IMR-90 (cell line): ENCODE results near the gene NOSTRIN. TPM values are rescaled to one million over a fixed set of nuclear protein-coding genes. Genes with fewer than 3 reads are reported as not detected.

Experiments used
- ATAC-seq: fragments of 200-7000 bp; cut with Tn5 transposase; 2 replicates; pipeline ENCODE4 v1.9.1; 2020; ENCODE audit warnings: low read depth, mild to moderate bottlenecking, moderate library complexity
- BruUV-seq: library from RNA; stranded (reverse); fragments of 400-500 nt; replicated peaks from 2 replicates; lab custom pipeline; 2021; lab: Mats Ljungman, UMichigan
- CTCF ChIA-PET: fragments of 300-600 bp; formaldehyde crosslinking; extraction: SDS; loops from one replicate; lab custom pipeline; 2021; ENCODE audit warnings: antibody characterized with exemption; lab: Yijun Ruan, JAX
- POLR2A ChIA-PET: fragments of 300-600 bp; sonication (Branson Sonifier 250); formaldehyde crosslinking; loops from one replicate; lab custom pipeline; 2022; ENCODE audit warnings: antibody characterized with exemption; ENCODE audit not compliant: unreplicated experiment; lab: Charles Lee
- DNase-seq: peaks from one replicate; pipeline ENCODE4 v3.0.0; 2013
- H2AFZ ChIP-seq: replicated peaks from 2 replicates; pipeline ENCODE3; 2013; ENCODE audit warnings: low read length, mild to moderate bottlenecking; ENCODE audit not compliant: poor library complexity
- H2AK5ac ChIP-seq: 2 replicates; pipeline ENCODE4 v1.6.1; 2013; ENCODE audit warnings: low read depth, low read length, inconsistent platforms
- H2AK9ac ChIP-seq: replicated peaks from 2 replicates; pipeline ENCODE3; 2013; ENCODE audit warnings: mild to moderate bottlenecking, low read depth, low read length, moderate library complexity; ENCODE audit not compliant: poor library complexity
- H2BK120ac ChIP-seq: 2 replicates; pipeline ENCODE4 v1.6.1; 2013; ENCODE audit warnings: low read depth, low read length, inconsistent platforms
- H2BK15ac ChIP-seq: 3 replicates; pipeline ENCODE4 v1.6.1; 2013; ENCODE audit warnings: low read depth, low read length, inconsistent platforms
- H2BK20ac ChIP-seq: 2 replicates; pipeline ENCODE4 v1.6.1; 2013; ENCODE audit warnings: low read depth, mild to moderate bottlenecking, inconsistent platforms, low read length, moderate library complexity
- H2BK5ac ChIP-seq: 2 replicates; pipeline ENCODE4 v1.6.1; 2013; ENCODE audit warnings: mild to moderate bottlenecking, low read depth, low read length, inconsistent platforms; ENCODE audit not compliant: poor library complexity, severe bottlenecking
- H3K14ac ChIP-seq: replicated peaks from 2 replicates; pipeline ENCODE4 v1.6.1; 2013; ENCODE audit warnings: low read depth, low read length, inconsistent platforms
- H3K18ac ChIP-seq: 2 replicates; pipeline ENCODE4 v1.6.1; 2013; ENCODE audit warnings: low read depth, low read length, control low read depth
- H3K23ac ChIP-seq: 2 replicates; pipeline ENCODE4 v1.6.1; 2013; ENCODE audit warnings: low read depth, low read length, inconsistent platforms
- H3K27ac ChIP-seq: 2 replicates; pipeline ENCODE4 v1.5.1; 2013; ENCODE audit warnings: mild to moderate bottlenecking, control low read depth, low read length; ENCODE audit not compliant: insufficient read depth
- H3K27me3 ChIP-seq: 2 replicates; pipeline ENCODE4 v1.6.1; 2013; ENCODE audit warnings: low read length; ENCODE audit not compliant: control insufficient read depth, insufficient read depth
- H3K36me3 ChIP-seq: 2 replicates; pipeline ENCODE4 v1.6.1; 2013; ENCODE audit warnings: low read length, mixed read lengths; ENCODE audit not compliant: control insufficient read depth, insufficient read depth
- H3K4ac ChIP-seq: 2 replicates; pipeline ENCODE4 v1.6.1; 2013; ENCODE audit warnings: low read depth, low read length, inconsistent platforms
- H3K4me1 ChIP-seq: 2 replicates; pipeline ENCODE4 v1.6.1; 2013; ENCODE audit warnings: low read length, mixed read lengths; ENCODE audit not compliant: control insufficient read depth, insufficient read depth
- H3K4me2 ChIP-seq: 2 replicates; pipeline ENCODE4 v1.6.1; 2013; ENCODE audit warnings: low read depth, mild to moderate bottlenecking, control low read depth, low read length, moderate library complexity
- H3K4me3 ChIP-seq: 2 replicates; pipeline ENCODE4 v1.5.1; 2013; ENCODE audit warnings: low read depth, mild to moderate bottlenecking, control low read depth, low read length, moderate library complexity; ENCODE audit not compliant: insufficient read depth
- H3K56ac ChIP-seq: 2 replicates; pipeline ENCODE4 v1.6.1; 2013; ENCODE audit warnings: low read length, inconsistent platforms; ENCODE audit not compliant: insufficient read depth; ENCODE audit errors: extremely low read depth
- H3K79me1 ChIP-seq, 2 experiments: 2 replicates each; pipeline ENCODE4 v1.6.1; 2013; ENCODE audit warnings: low read length in 2 of 2, inconsistent platforms in 1 of 2, low read depth in 1 of 2
- H3K9ac ChIP-seq: 2 replicates; pipeline ENCODE4 v1.6.1; 2013; ENCODE audit warnings: low read depth, low read length, control low read depth
- H3K9me1 ChIP-seq: 2 replicates; pipeline ENCODE4 v1.6.1; 2013; ENCODE audit warnings: low read length, inconsistent platforms; ENCODE audit not compliant: insufficient read depth
- H3K9me3 ChIP-seq: 2 replicates; pipeline ENCODE4 v1.6.1; 2013; ENCODE audit warnings: low read length; ENCODE audit not compliant: control insufficient read depth, insufficient read depth
- H4K20me1 ChIP-seq: 2 replicates; pipeline ENCODE4 v1.6.1; 2013; ENCODE audit warnings: low read length, inconsistent platforms; ENCODE audit not compliant: insufficient read depth
- H4K5ac ChIP-seq: 2 replicates; pipeline ENCODE4 v1.6.1; 2013; ENCODE audit warnings: mild to moderate bottlenecking, low read depth, low read length, control low read depth
- H4K8ac ChIP-seq, 2 experiments: 2 replicates each; pipeline ENCODE4 v1.6.1; 2013; ENCODE audit warnings: low read depth in 2 of 2, low read length in 2 of 2, control low read depth in 1 of 2, inconsistent platforms in 1 of 2
- H4K91ac ChIP-seq: 2 replicates; pipeline ENCODE4 v1.6.1; 2013; ENCODE audit warnings: low read depth, low read length, inconsistent platforms; ENCODE audit not compliant: insufficient read depth
- BHLHE40 ChIP-seq: fragments of 150-350 bp; IDR thresholded peaks from 2 replicates; pipeline ENCODE4 v1.6.1; 2016; ENCODE audit warnings: mild to moderate bottlenecking, low read depth, low read length
- CEBPB ChIP-seq: IDR thresholded peaks from 2 replicates; pipeline ENCODE4 v1.6.1; 2012; ENCODE audit warnings: low read depth, low read length, improper control_type of control experiment
- CHD1 ChIP-seq: IDR thresholded peaks from 2 replicates; pipeline ENCODE4 v1.6.1; 2012; ENCODE audit warnings: low read depth, low read length, improper control_type of control experiment
- FOS ChIP-seq: fragments of 150-350 bp; IDR thresholded peaks from 2 replicates; pipeline ENCODE4 v1.6.1; 2016; ENCODE audit warnings: low read depth, low read length
- MAFK ChIP-seq: IDR thresholded peaks from 2 replicates; pipeline ENCODE4 v1.6.1; 2012; ENCODE audit warnings: low read depth, low read length, improper control_type of control experiment
- MAZ ChIP-seq: IDR thresholded peaks from 2 replicates; pipeline ENCODE4 v1.6.1; 2012; ENCODE audit warnings: low read depth, mild to moderate bottlenecking, low read length, improper control_type of control experiment, moderate library complexity, borderline replicate concordance
- MXI1 ChIP-seq: IDR thresholded peaks from 2 replicates; pipeline ENCODE4 v1.6.1; 2012; ENCODE audit warnings: low read depth, mild to moderate bottlenecking, low read length, moderate library complexity, borderline replicate concordance
- NFE2L2 ChIP-seq: fragments of 150-350 bp; IDR thresholded peaks from 2 replicates; pipeline ENCODE4 v1.6.1; 2016; ENCODE audit warnings: low read depth, mild to moderate bottlenecking, low read length
- POLR2A ChIP-seq: IDR thresholded peaks from 2 replicates; pipeline ENCODE4 v1.6.1; 2012; ENCODE audit warnings: mild to moderate bottlenecking, low read depth, low read length
- RAD21 ChIP-seq: IDR thresholded peaks from 2 replicates; pipeline ENCODE4 v1.6.1; 2012; ENCODE audit warnings: low read length, improper control_type of control experiment
- RCOR1 ChIP-seq: IDR thresholded peaks from 2 replicates; pipeline ENCODE4 v1.6.1; 2012; ENCODE audit warnings: mild to moderate bottlenecking, low read length, improper control_type of control experiment; ENCODE audit not compliant: insufficient replicate concordance
- RFX5 ChIP-seq: IDR thresholded peaks from 2 replicates; pipeline ENCODE4 v1.8.0; 2012; ENCODE audit warnings: low read depth, mild to moderate bottlenecking, low read length, moderate library complexity
- SMC3 ChIP-seq: fragments of 150-350 bp; IDR thresholded peaks from 2 replicates; pipeline ENCODE4 v1.6.1; 2016; ENCODE audit warnings: low read depth, mild to moderate bottlenecking, antibody characterized with exemption, low read length, moderate library complexity
- dilution Hi-C: fragments of 300-500 bp; cut with HindIII; formaldehyde crosslinking; loops from one replicate; pipeline ENCODE4 v1.14.3; 2018; ENCODE audit warnings: low sequenced_read_pairs; ENCODE audit not compliant: unreplicated experiment
- in situ Hi-C: fragments of 300-500 bp; cut with MboI; formaldehyde crosslinking; loops from 3 replicates; pipeline ENCODE4 v1.14.3; 2019; ENCODE audit warnings: low sequenced_read_pairs, inconsistent platforms, mixed read lengths
- intact Hi-C: fragments of 100-400 bp; cut with micrococcal nuclease; formaldehyde crosslinking; loops from 2 replicates; pipeline ENCODE4 v1.10.0; 2022
- polyA plus RNA-seq, 3 experiments: library from polyadenylated mRNA; depleted of rRNA; stranded (reverse); fragments of >200 nt; gene quantifications; 2 replicates each; pipeline ENCODE4 v1.2.3, GENCODE V29; 2012; ENCODE audit warnings: low replicate concordance in 1 of 3
- total RNA-seq: library from RNA; depleted of rRNA; stranded (reverse); fragments of >200 nt; gene quantifications from 2 replicates; pipeline ENCODE4 v1.2.3, GENCODE V29; 2012
- TF ChIP-seq, protein P1 (sequence below): fragments of 150-350 bp; IDR thresholded peaks from 2 replicates; pipeline ENCODE4 v1.6.1; 2016; ENCODE audit warnings: low read depth, mild to moderate bottlenecking, low read length, moderate library complexity, borderline replicate concordance
- TF ChIP-seq, protein P2 (sequence below): conservative IDR thresholded peaks from 2 replicates; pipeline ENCODE4 v1.5.1; 2012; ENCODE audit warnings: mild to moderate bottlenecking, low read depth, low read length, improper control_type of control experiment
- TF ChIP-seq, protein P3 (sequence below): fragments of 150-350 bp; IDR thresholded peaks from 2 replicates; pipeline ENCODE4 v1.6.1; 2017; ENCODE audit warnings: mild to moderate bottlenecking, antibody characterized with exemption, low read length, low read depth

NOSTRIN gene
- total and polyA plus RNA-seq, 2 of the 4 experiments (the other 2 are of a cell fraction), result 0.15 to 0.18 TPM

DNA sequence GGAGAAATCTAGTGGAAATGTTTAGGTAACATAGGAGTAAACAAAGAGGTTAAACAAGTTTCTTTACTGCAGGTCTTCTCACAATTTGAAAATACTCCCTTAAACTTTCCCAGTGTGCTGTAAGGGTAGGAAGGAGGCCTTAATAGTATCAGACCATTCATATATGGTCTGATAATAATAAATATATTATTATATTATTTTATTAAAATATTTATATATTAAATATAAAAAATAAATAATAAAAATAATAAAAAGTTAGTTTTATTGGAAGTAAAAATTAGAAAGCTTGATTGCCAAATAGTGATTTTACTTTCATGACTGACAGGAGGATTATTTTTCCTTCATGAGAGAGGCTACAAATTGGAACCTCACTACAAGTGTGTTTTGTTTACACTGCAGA lies 7.1 kb downstream of the NOSTRIN start:
- H2BK20ac ChIP-seq, result no peak overlapping the region
- no peak overlapping the region for H3K4me2 ChIP-seq
- H4K8ac ChIP-seq, result no peak overlapping the region
- in situ Hi-C loops (no loop called here), dilution Hi-C loops (no loop called here), intact Hi-C loops (no loop called here)
- H3K23ac ChIP-seq, result no peak overlapping the region
- no peak overlapping the region for H2AK5ac ChIP-seq
- no TSS peak for BruUV-seq
- H3K18ac ChIP-seq, result no peak overlapping the region
- H2BK5ac ChIP-seq, result no peak overlapping the region
- ATAC-seq (no peak), DNase-seq (no peak)
- H3K36me3 ChIP-seq, result no peaks in the 10 kb centered on the region
- no peaks in the 10 kb centered on the region; the same call in 1 of the 2 replicates for H3K27me3 ChIP-seq
- H2AFZ ChIP-seq, result no peak overlapping the region
- H3K56ac ChIP-seq, result no peak overlapping the region
- H3K9me3 ChIP-seq, result no peaks in the 10 kb centered on the region
- POLR2A ChIA-PET, result no interaction called here
- no peak overlapping the region for H3K4ac ChIP-seq
- H4K5ac ChIP-seq, result no peak overlapping the region
- CTCF ChIA-PET, result no interaction called here
- no peak overlapping the region for H3K27ac ChIP-seq
- H2BK15ac ChIP-seq, result no peak overlapping the region
- H3K4me1 ChIP-seq, result no peaks in the 10 kb centered on the region
- TF ChIP-seq RAD21 (no peak), POLR2A (no peak), MAZ (no peak), RCOR1 (no peak), MXI1 (no peak), NFE2L2 (no peak), SMC3 (no peak), MAFK (no peak), CHD1 (no peak), BHLHE40 (no peak), FOS (no peak), CEBPB (no peak), RFX5 (no peak)
- TF ChIP-seq, protein P1, sequence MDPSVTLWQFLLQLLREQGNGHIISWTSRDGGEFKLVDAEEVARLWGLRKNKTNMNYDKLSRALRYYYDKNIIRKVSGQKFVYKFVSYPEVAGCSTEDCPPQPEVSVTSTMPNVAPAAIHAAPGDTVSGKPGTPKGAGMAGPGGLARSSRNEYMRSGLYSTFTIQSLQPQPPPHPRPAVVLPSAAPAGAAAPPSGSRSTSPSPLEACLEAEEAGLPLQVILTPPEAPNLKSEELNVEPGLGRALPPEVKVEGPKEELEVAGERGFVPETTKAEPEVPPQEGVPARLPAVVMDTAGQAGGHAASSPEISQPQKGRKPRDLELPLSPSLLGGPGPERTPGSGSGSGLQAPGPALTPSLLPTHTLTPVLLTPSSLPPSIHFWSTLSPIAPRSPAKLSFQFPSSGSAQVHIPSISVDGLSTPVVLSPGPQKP, result no peak
- TF ChIP-seq, protein P2, sequence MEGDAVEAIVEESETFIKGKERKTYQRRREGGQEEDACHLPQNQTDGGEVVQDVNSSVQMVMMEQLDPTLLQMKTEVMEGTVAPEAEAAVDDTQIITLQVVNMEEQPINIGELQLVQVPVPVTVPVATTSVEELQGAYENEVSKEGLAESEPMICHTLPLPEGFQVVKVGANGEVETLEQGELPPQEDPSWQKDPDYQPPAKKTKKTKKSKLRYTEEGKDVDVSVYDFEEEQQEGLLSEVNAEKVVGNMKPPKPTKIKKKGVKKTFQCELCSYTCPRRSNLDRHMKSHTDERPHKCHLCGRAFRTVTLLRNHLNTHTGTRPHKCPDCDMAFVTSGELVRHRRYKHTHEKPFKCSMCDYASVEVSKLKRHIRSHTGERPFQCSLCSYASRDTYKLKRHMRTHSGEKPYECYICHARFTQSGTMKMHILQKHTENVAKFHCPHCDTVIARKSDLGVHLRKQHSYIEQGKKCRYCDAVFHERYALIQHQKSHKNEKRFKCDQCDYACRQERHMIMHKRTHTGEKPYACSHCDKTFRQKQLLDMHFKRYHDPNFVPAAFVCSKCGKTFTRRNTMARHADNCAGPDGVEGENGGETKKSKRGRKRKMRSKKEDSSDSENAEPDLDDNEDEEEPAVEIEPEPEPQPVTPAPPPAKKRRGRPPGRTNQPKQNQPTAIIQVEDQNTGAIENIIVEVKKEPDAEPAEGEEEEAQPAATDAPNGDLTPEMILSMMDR, result no peak
- TF ChIP-seq, protein P3, sequence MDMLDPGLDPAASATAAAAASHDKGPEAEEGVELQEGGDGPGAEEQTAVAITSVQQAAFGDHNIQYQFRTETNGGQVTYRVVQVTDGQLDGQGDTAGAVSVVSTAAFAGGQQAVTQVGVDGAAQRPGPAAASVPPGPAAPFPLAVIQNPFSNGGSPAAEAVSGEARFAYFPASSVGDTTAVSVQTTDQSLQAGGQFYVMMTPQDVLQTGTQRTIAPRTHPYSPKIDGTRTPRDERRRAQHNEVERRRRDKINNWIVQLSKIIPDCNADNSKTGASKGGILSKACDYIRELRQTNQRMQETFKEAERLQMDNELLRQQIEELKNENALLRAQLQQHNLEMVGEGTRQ, result no peak
- no peak overlapping the region for H4K91ac ChIP-seq
- no peaks in the 10 kb centered on the region for H3K9me1 ChIP-seq
- no peak overlapping the region for H3K9ac ChIP-seq
- H2AK9ac ChIP-seq, result no peak overlapping the region
- no peaks in the 10 kb centered on the region for H3K79me1 ChIP-seq
- H3K4me3 ChIP-seq, result no peak overlapping the region
- no peak overlapping the region for H3K14ac ChIP-seq
- no peak overlapping the region for H2BK120ac ChIP-seq
- H4K20me1 ChIP-seq, result no peaks in the 10 kb centered on the region
